HepG2 (cell line): ENCODE measurements around the gene SLC50A1. TPM values are rescaled to one million over a fixed set of nuclear protein-coding genes. Genes with fewer than 3 reads are reported as not detected.

ENCODE experiments used
- ATAC-seq: fragments of 200-7000 bp; cut with Tn5 transposase; 3 replicates; pipeline ENCODE4 v1.9.1; 2020; ENCODE audit warnings: mild to moderate bottlenecking, moderate library complexity
- BruUV-seq: library from RNA; stranded (reverse); fragments of 400-500 nt; replicated peaks from 2 replicates; lab custom pipeline; 2021; lab: Mats Ljungman, UMichigan
- CTCF ChIA-PET: fragments of 300-600 bp; formaldehyde crosslinking; extraction: SDS; loops from one replicate; lab custom pipeline; 2021; ENCODE audit warnings: low total read pairs, inconsistent platforms, low intra/inter-chr PET ratio; lab: Yijun Ruan, JAX
- POLR2A ChIA-PET: fragments of 350-600 bp; sonication (Branson Sonifier 250); formaldehyde crosslinking; loops from one replicate; lab custom pipeline; 2020; ENCODE audit warnings: antibody characterized with exemption, inconsistent platforms; lab: Yijun Ruan, JAX
- DNase-seq: peaks from one replicate; pipeline ENCODE4 v3.0.0-alpha.2; 2015; ENCODE audit warnings: low spot score
- FAIRE-seq: peaks from 3 replicates; lab custom pipeline; 2011; peaks lifted over from hg19 to GRCh38; lab: Jason Lieb, UNC
- H2AFZ ChIP-seq: one replicate; pipeline ENCODE4 v1.6.1; 2011; ENCODE audit warnings: low read length, inconsistent platforms
- H3K27ac ChIP-seq: fragments of 300-600 bp; 3 replicates; pipeline ENCODE4 v1.8.0; 2011; ENCODE audit warnings: mixed run types, mild to moderate bottlenecking, mixed read lengths, low read length, inconsistent platforms; ENCODE audit not compliant: insufficient read depth; ENCODE audit errors: extremely low read length
- H3K27me3 ChIP-seq, 2 experiments: fragments of 200-600 bp in 1 of 2; 2 replicates in 1 of 2; 3 replicates in 1 of 2; pipeline versions ENCODE4 v1.6.0 to v1.8.0; 2011; ENCODE audit warnings: low read length in 2 of 2, mild to moderate bottlenecking in 2 of 2, moderate library complexity in 2 of 2, inconsistent platforms in 1 of 2; ENCODE audit not compliant: insufficient read depth in 2 of 2, control insufficient read depth in 1 of 2
- H3K36me3 ChIP-seq, 2 experiments: fragments of 200-600 bp in 1 of 2; replicated peaks in 1 of 2; 2 replicates in 1 of 2; 3 replicates in 1 of 2; pipeline versions ENCODE4 v1.5.1 to v1.8.0; 2011; ENCODE audit warnings: low read length in 2 of 2, inconsistent platforms in 1 of 2; ENCODE audit not compliant: insufficient read depth in 2 of 2, control insufficient read depth in 1 of 2
- H3K4me1 ChIP-seq: 2 replicates; pipeline ENCODE4 v1.5.1; 2012; ENCODE audit warnings: low read length, inconsistent platforms; ENCODE audit not compliant: insufficient read depth
- H3K4me2 ChIP-seq: 2 replicates; pipeline ENCODE4 v1.6.0; 2011; ENCODE audit warnings: low read depth, low read length, inconsistent platforms
- H3K4me3 ChIP-seq, 3 experiments: fragments of 200-600 bp in 1 of 3; sonication (generic), shearing (Covaris generic) in 1 of 3; replicated peaks in 1 of 3; 2 replicates each; pipeline ENCODE4 v1.5.1; 2011 to 2016; ENCODE audit warnings: low read length in 3 of 3, inconsistent platforms in 2 of 3, low read depth in 2 of 3, mild to moderate bottlenecking in 2 of 3, control low read depth in 1 of 3, mixed read lengths in 1 of 3; ENCODE audit not compliant: insufficient read depth in 1 of 3
- H3K79me2 ChIP-seq: one replicate; pipeline ENCODE4 v1.6.1; 2011; ENCODE audit warnings: low read length, inconsistent platforms; ENCODE audit not compliant: insufficient read depth
- H3K9ac ChIP-seq: 2 replicates; pipeline ENCODE4 v1.6.0; 2011; ENCODE audit warnings: mild to moderate bottlenecking, low read depth, low read length, inconsistent platforms; ENCODE audit not compliant: insufficient read depth
- H3K9me3 ChIP-seq: 2 replicates; pipeline ENCODE4 v1.5.1; 2012; ENCODE audit warnings: mild to moderate bottlenecking, low read length
- H4K20me1 ChIP-seq: 2 replicates; pipeline ENCODE4 v1.6.0; 2011; ENCODE audit warnings: inconsistent platforms, mild to moderate bottlenecking, low read length, moderate library complexity; ENCODE audit not compliant: insufficient read depth
- BCL6 ChIP-seq: IDR thresholded peaks from 2 replicates; pipeline ENCODE4 v1.6.1; 2016; ENCODE audit warnings: missing genetic modification reagents, missing compliant biosample characterization
- GTF3A ChIP-seq: sonication (generic); formaldehyde crosslinking; conservative IDR thresholded peaks from 2 replicates; pipeline ENCODE4 v1.4.0; 2020; ENCODE audit warnings: mild to moderate bottlenecking, missing genetic modification reagents
- MIER3 ChIP-seq: IDR thresholded peaks from 2 replicates; pipeline ENCODE4 v1.6.1; 2016; ENCODE audit warnings: missing compliant biosample characterization, borderline replicate concordance
- PAF1 ChIP-seq: IDR thresholded peaks from 2 replicates; pipeline ENCODE4 v1.6.1; 2016; ENCODE audit warnings: missing genetic modification reagents, missing compliant biosample characterization
- SIN3A ChIP-seq: IDR thresholded peaks from 2 replicates; pipeline ENCODE4 v1.6.1; 2011; ENCODE audit warnings: low read depth, mild to moderate bottlenecking, control low read depth, low read length, borderline replicate concordance
- SNAPC4 ChIP-seq: sonication (generic); formaldehyde crosslinking; IDR thresholded peaks from 2 replicates; pipeline ENCODE4 v1.4.0; 2020; ENCODE audit warnings: mild to moderate bottlenecking, missing genetic modification reagents
- YEATS2 ChIP-seq: sonication (generic); formaldehyde crosslinking; IDR thresholded peaks from 2 replicates; pipeline ENCODE4 v1.4.0; 2020; ENCODE audit warnings: missing genetic modification reagents, borderline replicate concordance
- ZNF235 ChIP-seq: sonication (generic); formaldehyde crosslinking; IDR thresholded peaks from 2 replicates; pipeline ENCODE4 v1.8.1; 2023; ENCODE audit warnings: mild to moderate bottlenecking, missing genetic modification reagents, borderline replicate concordance
- ZNF616 ChIP-seq: sonication (generic); formaldehyde crosslinking; IDR thresholded peaks from 2 replicates; pipeline ENCODE4 v1.5.0; 2020; ENCODE audit warnings: low read depth, mild to moderate bottlenecking, missing genetic modification reagents
- WGBS: methylation state at CpG from one replicate; pipeline ENCODE4 v1.1.6; 2017; ENCODE audit warnings: low lambda C conversion rate; 5-methylcytosine and 5-hydroxymethylcytosine counted together
- in situ Hi-C: cut with HindIII; loops from 2 replicates; pipeline ENCODE4 v1.10.0; 2017; ENCODE audit warnings: low pct_unique_long_range_greater_than_20kb; ENCODE audit not compliant: extremely low pct_ligation_motif_present
- intact Hi-C: fragments of 100-400 bp; cut with micrococcal nuclease; formaldehyde crosslinking; loops from one replicate; pipeline ENCODE4 v1.10.0; 2022; ENCODE audit not compliant: unreplicated experiment
- polyA plus RNA-seq, 8 experiments: library from polyadenylated mRNA; depleted of rRNA in 3 of 8; stranded (reverse) in 7 of 8; unstranded in 1 of 8; fragments of >200 nt; fragmentation: Illumina TruSeq in 4 of 8; extraction: Trizol in 4 of 8; gene quantifications; 2 replicates each; pipeline versions ENCODE4 v1.2.1 to v1.2.3, GENCODE V29; 2011 to 2016; ENCODE audit warnings: low read depth in 4 of 8, missing spikeins in 1 of 8, mixed read lengths in 1 of 8; ENCODE audit not compliant: insufficient read depth in 1 of 8
- total RNA-seq, 5 experiments: library from RNA; depleted of rRNA; stranded (reverse); fragments of >200 nt; fragmentation: Illumina TruSeq; extraction: Trizol; gene quantifications; 2 replicates each; pipeline ENCODE4 v1.2.3, GENCODE V29; 2016; ENCODE audit warnings: low read depth in 1 of 5
- TF ChIP-seq, protein P1 (sequence below): sonication (generic); formaldehyde crosslinking; IDR thresholded peaks from 2 replicates; pipeline ENCODE4 v1.4.0; 2020; ENCODE audit warnings: missing genetic modification reagents; ENCODE audit errors: not compliant biosample characterization

Gene SLC50A1
- total and polyA plus RNA-seq, 2 of the 13 experiments (the other 11 are each of a cell fraction or from before 2014, with no cell fraction given), result 22.5 to 46.8 TPM

GRCh38 chr1:155187456-155187891, 51.8 kb downstream of the SLC50A1 start:
- no peak for TF ChIP-seq SIN3A
- TF ChIP-seq BCL6, result no peak
- no peak for TF ChIP-seq PAF1 (CRISPR knock-in tag)
- TF ChIP-seq, protein P1, sequence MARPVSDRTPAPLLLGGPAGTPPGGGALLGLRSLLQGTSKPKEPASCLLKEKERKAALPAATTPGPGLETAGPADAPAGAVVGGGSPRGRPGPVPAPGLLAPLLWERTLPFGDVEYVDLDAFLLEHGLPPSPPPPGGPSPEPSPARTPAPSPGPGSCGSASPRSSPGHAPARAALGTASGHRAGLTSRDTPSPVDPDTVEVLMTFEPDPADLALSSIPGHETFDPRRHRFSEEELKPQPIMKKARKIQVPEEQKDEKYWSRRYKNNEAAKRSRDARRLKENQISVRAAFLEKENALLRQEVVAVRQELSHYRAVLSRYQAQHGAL (CRISPR knock-in tag), result no peak
- TF ChIP-seq MIER3 (CRISPR knock-in tag), result no peak
- no peak for TF ChIP-seq YEATS2 (CRISPR knock-in tag)
- TF ChIP-seq GTF3A (CRISPR knock-in tag), result no peak
- no peak for TF ChIP-seq ZNF616
- TF ChIP-seq SNAPC4 (CRISPR knock-in tag), result no peak
- no peak for TF ChIP-seq ZNF235 (CRISPR knock-in tag)
- WGBS, result 52% methylated on average over 9 of the region's 16 CpGs
- BruUV-seq, result no TSS peak

More at GRCh38 chr1:155187456-155187891, 51.8 kb downstream of the SLC50A1 start:
- ATAC-seq, result peak; percentile 15
- in situ Hi-C loops (no loop called here), intact Hi-C loops (no loop called here)
- Histone ChIP-seq H3K27ac (no peak overlapping the region), H3K9me3 (no peaks in the 10 kb centered on the region), H3K79me2 (no peaks in the 10 kb centered on the region), H3K27me3 (peaks cover 6 to 57% of the 10 kb centered on the region in 2 experiments; a peak in 3 of 5 replicates), H4K20me1 (no peaks in the 10 kb centered on the region), H3K4me2 (no peak overlapping the region), H3K4me1 (peaks cover 14% of the 10 kb centered on the region; the same call in 1 of the 2 replicates), H2AFZ (no peak overlapping the region), H3K9ac (no peak overlapping the region), H3K36me3 (no peaks in the 10 kb centered on the region), H3K4me3 (no peak overlapping the region)
- ChIA-PET POLR2A (no interaction called here), CTCF (no interaction called here)
- no peak for FAIRE-seq
- no peak for DNase-seq
